ENCODE results near the gene CPSF2. TPM values are rescaled to one million over a fixed set of nuclear protein-coding genes. Genes with fewer than 3 reads are reported as not detected.
A peak's percentile ranks its signal among the peaks of the same experiment; 100 is the strongest.

Gene CPSF2
- total RNA-seq: 100 to 1,000 TPM; 121 to 123 TPM

DNA sequence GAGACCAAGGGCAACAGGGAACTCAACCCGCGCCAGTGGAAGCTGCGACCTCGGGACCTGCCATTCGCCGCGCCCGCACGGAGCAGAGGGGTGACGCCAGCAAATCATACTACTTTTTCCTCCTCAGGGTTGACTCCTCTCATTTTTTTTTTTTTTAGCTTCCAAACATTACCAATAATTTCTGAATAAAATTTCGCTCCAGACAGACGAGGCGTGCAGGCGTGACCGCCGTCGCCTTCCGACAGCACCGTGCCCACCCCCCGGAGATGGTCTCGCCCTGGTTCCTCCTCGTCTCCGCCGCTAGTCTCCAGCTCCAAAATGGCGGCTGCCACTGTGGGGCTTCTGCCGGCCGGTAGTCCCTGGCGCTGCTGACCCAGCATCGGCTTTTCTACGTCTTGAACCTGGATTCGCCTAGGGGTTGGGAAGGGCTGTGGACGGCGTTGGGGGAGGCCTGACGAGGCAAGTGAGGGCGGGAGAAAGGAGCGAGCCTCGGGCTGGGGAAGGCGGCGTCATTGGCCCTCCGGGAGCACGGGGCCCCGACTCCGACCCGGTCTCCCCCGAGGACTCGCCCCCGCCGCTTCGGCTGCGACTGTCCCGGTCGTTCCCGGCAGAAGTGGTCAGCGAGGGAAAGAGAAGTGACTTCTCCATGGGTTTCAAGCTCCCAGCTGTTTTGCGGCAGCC is at the start of gene CPSF2, which contains the start of gene NDUFB1:
Gene CPSF2 (plus strand): TSS at position 300 of the 681 bp plus-strand sequence. CDS start 9,016 bp downstream, outside the sequence.
Gene NDUFB1 (minus strand): TSS at position 37 of the 681 bp plus-strand sequence. CDS start 4,069 bp downstream, outside the sequence.
- Mint-ChIP-seq H3K27me3 (no peaks in the 10 kb centered on the region), H3K36me3 (peaks cover 41% of the 10 kb centered on the region), H3K4me3 (peak within 1 kb of the TSS; percentile 99), H3K4me1 (peaks cover 30% of the 10 kb centered on the region), H3K9me3 (no peaks in the 10 kb centered on the region), H3K27ac (peak within 1 kb of the TSS; percentile 99)
- DNase-seq: peak; percentile 85

- no peaks in the 10 kb centered on the region for H3K9me3 Mint-ChIP-seq
- H3K4me3 Mint-ChIP-seq: no peak overlapping the region
- no peaks in the 10 kb centered on the region for H3K27me3 Mint-ChIP-seq
- H3K36me3 Mint-ChIP-seq: peaks cover 4% of the 10 kb centered on the region
- peaks cover 2% of the 10 kb centered on the region for H3K4me1 Mint-ChIP-seq
- no peak overlapping the region for H3K27ac Mint-ChIP-seq
- DNase-seq: no peak
These were observed 47.2 kb upstream of the CPSF2 start for GRCh38 chr14:92074555-92074954.

GRCh38 chr14:92088494-92088893 is 33.3 kb upstream of the CPSF2 start:
- Mint-ChIP-seq H3K27ac (peak overlapping the region; percentile 49), H3K27me3 (no peaks in the 10 kb centered on the region), H3K4me3 (no peak overlapping the region), H3K36me3 (peaks cover 17% of the 10 kb centered on the region), H3K4me1 (peaks cover 1% of the 10 kb centered on the region), H3K9me3 (no peaks in the 10 kb centered on the region)
- no peak for DNase-seq

DNA sequence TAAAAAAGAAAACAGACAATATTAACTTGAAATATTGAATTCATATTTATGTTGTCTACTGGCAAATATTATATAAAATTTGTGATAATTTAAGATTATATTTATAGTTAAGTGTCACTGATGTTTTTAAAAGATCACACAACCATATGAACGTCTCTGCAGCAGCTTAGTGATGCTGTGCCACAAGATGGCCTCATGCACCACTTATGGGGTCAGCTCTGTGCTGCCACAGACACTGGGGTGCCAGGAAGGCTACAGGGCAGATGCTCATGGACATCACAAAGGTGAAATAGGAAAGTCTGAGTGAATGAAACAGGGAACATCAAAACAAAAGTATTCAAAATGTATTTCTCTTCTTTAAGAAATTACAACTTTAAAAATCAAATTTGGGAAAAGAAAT is 28.4 kb upstream of the CPSF2 start:
- Mint-ChIP-seq H3K9me3 (no peaks in the 10 kb centered on the region), H3K36me3 (peaks cover 6% of the 10 kb centered on the region), H3K4me3 (no peak overlapping the region), H3K27ac (no peak overlapping the region), H3K4me1 (peaks cover 1% of the 10 kb centered on the region), H3K27me3 (no peaks in the 10 kb centered on the region)
- DNase-seq: no peak

DNA sequence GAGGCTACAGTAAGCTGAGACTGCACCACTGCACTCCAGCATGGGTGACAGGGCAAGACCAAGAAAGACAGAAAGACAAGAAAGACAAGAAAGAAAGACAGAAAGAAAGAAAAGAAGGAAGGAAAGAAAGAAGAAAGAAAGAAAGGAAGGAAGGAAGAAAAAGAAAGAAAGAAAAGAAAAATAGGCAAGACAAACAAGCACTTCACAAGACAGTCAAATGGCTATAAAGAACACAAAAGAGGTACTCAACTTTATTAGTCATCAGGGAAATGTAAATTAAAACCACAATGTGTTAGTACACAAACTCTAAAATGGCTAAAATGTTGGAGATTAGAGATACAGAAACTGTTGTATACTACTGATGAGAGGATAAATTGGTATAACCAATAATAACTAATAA is 22.0 kb upstream of the CPSF2 start:
- no peak for DNase-seq
- no peak overlapping the region for H3K27ac Mint-ChIP-seq
- peaks cover 18% of the 10 kb centered on the region for H3K4me1 Mint-ChIP-seq
- no peaks in the 10 kb centered on the region for H3K27me3 Mint-ChIP-seq
- no peaks in the 10 kb centered on the region for H3K36me3 Mint-ChIP-seq
- H3K4me3 Mint-ChIP-seq: no peak overlapping the region
- no peaks in the 10 kb centered on the region for H3K9me3 Mint-ChIP-seq

DNA sequence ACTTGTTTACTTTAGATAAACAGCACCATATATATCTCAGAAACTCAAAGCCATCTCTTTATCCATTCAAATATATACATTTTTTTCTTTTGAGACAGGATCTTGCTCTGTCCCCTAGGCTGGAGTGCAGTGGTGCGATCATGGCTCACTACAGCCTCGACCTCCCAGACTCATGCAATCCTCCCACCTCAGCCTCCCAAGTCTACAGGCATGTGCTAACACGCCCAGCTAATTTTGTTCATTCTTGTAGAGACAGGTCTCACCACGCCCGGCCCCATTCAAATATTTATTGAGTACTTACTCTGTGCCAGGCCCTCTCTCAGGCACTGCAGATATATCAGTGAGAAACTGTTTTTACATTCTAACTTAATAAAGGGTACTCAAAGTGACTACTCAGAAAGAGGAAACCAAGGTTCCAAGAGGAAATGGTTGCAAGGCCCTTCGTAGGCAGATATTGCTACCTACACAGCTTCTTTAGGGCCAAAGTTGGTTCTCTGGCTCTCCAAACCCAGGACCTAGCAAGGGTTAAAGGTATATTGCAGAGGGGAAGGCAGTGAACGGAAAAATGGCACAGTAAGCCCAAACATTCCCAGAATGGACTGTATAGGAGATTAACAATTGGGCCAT is 18.3 kb upstream of the CPSF2 start:
- peaks cover 37% of the 10 kb centered on the region for H3K4me1 Mint-ChIP-seq
- no peaks in the 10 kb centered on the region for H3K27me3 Mint-ChIP-seq
- no peaks in the 10 kb centered on the region for H3K9me3 Mint-ChIP-seq
- H3K4me3 Mint-ChIP-seq: no peak overlapping the region
- no peaks in the 10 kb centered on the region for H3K36me3 Mint-ChIP-seq
- no peak overlapping the region for H3K27ac Mint-ChIP-seq
- no peak for DNase-seq

DNA sequence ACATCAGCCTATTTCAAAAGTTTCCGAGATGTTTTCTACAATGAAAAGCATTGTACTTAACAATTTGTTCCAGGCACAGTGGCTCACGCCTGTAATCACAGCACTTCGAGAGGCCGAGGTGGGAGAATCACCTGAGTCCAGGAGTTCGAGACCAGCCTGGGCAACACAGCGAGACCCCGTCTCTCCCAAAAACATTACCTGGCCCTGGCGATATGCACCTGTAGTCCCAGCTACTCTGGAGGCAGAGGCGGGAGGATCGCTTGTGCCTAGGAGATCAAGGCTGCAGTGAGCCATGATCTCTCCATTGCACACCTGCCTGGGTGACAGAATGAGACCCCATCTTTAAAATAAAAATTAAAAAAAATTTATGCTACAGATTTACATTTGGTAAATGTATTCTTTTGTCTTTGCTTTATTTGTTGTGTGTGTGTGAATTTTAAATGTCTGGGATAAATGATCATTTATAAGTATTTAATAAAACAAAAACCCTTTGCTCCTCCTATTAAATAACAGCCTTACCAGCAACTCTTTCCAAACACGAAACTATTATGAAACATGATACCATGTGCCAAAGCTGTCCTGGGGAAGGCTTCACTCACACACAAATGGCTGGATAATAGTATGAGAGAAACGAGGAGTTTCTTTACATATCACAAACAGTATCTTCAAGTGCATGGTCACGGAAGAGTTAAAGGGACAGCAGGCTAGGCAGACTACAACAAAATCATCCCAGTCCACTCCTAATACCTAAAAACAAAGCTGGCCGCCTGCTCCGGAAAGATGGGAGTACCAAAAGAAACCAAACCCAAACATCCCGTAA is 16.5 kb upstream of the CPSF2 start:
- no peaks in the 10 kb centered on the region for H3K36me3 Mint-ChIP-seq
- H3K27me3 Mint-ChIP-seq: no peaks in the 10 kb centered on the region
- H3K4me3 Mint-ChIP-seq: peak overlapping the region; percentile 99
- H3K4me1 Mint-ChIP-seq: peaks cover 45% of the 10 kb centered on the region
- H3K9me3 Mint-ChIP-seq: no peaks in the 10 kb centered on the region
- H3K27ac Mint-ChIP-seq: peak overlapping the region; percentile 91
- DNase-seq: no peak

DNA sequence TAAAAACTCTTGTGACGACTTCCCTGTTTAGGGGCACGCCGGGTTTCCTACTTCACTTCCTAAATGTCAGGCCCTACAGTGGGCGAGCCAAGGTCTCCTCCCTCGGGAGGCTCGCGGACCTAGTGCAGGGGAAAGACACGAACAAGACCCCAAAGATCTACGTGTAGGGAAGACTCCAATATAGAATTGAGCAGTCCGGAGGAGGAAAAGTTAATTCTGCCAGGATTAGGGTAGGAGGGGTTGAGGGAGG is 16.0 kb upstream of the CPSF2 start:
- Mint-ChIP-seq H3K4me1 (peaks cover 45% of the 10 kb centered on the region), H3K27me3 (no peaks in the 10 kb centered on the region), H3K9me3 (no peaks in the 10 kb centered on the region), H3K27ac (peak overlapping the region; percentile 91), H3K4me3 (peak overlapping the region; percentile 99), H3K36me3 (no peaks in the 10 kb centered on the region)
- no peak for DNase-seq

GRCh38 chr14:92106143-92106926 is 15.4 kb upstream of the CPSF2 start, which contains the start of gene ATXN3:
TSS of gene ATXN3 (minus strand) at chr14:92106582. CDS start at chr14:92106552, 30 bp downstream.
- Mint-ChIP-seq H3K4me1 (peaks cover 45% of the 10 kb centered on the region), H3K27me3 (no peaks in the 10 kb centered on the region), H3K27ac (peak within 1 kb of the TSS; percentile 91), H3K4me3 (peak within 1 kb of the TSS; percentile 99), H3K36me3 (no peaks in the 10 kb centered on the region), H3K9me3 (no peaks in the 10 kb centered on the region)
- peak; percentile 95 for DNase-seq

DNA sequence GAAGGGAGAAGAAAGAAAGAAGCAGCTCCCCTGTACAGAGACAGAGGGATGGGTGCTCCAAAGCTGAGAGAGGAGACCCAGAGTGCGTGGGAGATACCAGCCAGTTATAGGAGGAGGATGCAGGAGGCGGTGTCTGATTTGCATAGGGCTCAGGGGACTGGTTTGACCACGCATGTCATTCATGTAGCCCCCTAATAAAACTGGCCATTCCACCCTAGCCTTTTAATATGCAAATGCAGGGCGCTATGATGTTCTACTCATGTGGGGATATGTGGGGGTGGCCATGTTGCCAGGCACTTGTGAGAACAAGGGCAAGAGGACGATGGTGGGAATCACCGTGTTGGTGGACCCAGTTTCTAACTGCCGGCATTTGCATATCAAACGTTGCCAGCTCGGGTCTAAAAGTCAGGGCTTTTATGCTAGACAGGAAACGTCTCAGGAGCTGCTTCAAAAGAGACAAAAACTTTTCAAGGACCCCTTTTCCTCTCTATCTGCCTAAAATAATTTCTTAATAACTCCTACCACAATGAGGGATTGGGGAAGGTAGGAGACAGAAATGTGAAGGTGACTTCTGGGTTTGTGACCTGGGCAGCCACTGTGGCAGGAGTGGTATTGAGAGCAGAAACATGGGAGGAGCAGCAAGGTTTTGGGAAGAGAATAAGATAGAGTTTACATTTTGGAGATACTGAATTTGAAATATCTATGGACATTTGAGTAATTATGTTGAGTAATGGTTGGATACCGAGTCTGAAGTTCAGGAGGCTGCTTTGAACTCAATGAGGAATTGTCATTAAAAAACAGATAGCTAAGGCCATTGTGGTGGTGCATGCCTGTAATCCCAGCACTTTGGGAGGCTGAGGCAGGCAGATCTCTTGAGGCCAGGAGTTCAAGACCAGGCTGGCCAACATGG is 13.2 kb upstream of the CPSF2 start:
- H3K4me1 Mint-ChIP-seq: peaks cover 34% of the 10 kb centered on the region
- H3K9me3 Mint-ChIP-seq: no peaks in the 10 kb centered on the region
- no peaks in the 10 kb centered on the region for H3K36me3 Mint-ChIP-seq
- peak overlapping the region; percentile 90 for H3K27ac Mint-ChIP-seq
- H3K27me3 Mint-ChIP-seq: no peaks in the 10 kb centered on the region
- H3K4me3 Mint-ChIP-seq: peak overlapping the region; percentile 68
- peak; percentile 58 for DNase-seq

DNA sequence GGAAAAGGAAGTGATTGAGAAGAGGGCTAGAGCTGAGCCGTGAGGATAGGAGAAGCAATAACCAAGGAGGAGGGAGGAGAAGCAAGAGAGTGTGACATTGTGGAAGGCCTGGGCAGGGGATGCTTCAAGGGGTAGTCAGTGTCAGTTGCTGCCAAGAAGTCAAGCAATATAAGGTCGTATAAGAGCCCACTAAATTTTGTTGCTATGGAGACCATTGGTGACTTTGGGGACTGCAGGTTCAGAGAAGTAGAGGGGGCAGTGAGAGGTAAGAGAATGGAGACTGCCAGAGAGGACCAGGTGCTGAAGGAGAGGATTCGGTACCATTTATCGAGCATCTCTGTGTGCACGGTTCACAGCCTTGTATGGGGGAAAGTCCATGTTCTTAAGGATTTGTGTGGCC is 12.3 kb upstream of the CPSF2 start:
- Mint-ChIP-seq H3K9me3 (no peaks in the 10 kb centered on the region), H3K36me3 (no peaks in the 10 kb centered on the region), H3K4me1 (peaks cover 32% of the 10 kb centered on the region), H3K27me3 (no peaks in the 10 kb centered on the region), H3K27ac (no peak overlapping the region), H3K4me3 (no peak overlapping the region)
- DNase-seq: no peak

- no peak for DNase-seq
- Mint-ChIP-seq H3K27ac (peak overlapping the region; percentile 99), H3K27me3 (no peaks in the 10 kb centered on the region), H3K4me1 (peaks cover 30% of the 10 kb centered on the region), H3K9me3 (no peaks in the 10 kb centered on the region), H3K4me3 (peak overlapping the region; percentile 99), H3K36me3 (peaks cover 39% of the 10 kb centered on the region)
These were observed 531 bp upstream of the CPSF2 start for GRCh38 chr14:92121207-92121669.

GRCh38 chr14:92122351-92122677 is 545 bp downstream of the CPSF2 start:
- no peaks in the 10 kb centered on the region for H3K27me3 Mint-ChIP-seq
- H3K4me3 Mint-ChIP-seq: peak overlapping the region; percentile 99
- H3K27ac Mint-ChIP-seq: peak overlapping the region; percentile 99
- peaks cover 36% of the 10 kb centered on the region for H3K4me1 Mint-ChIP-seq
- peaks cover 44% of the 10 kb centered on the region for H3K36me3 Mint-ChIP-seq
- H3K9me3 Mint-ChIP-seq: no peaks in the 10 kb centered on the region
- DNase-seq: no peak

- Mint-ChIP-seq H3K4me1 (peaks cover 38% of the 10 kb centered on the region), H3K36me3 (peaks cover 46% of the 10 kb centered on the region)
These were observed 992 bp downstream of the CPSF2 start for GRCh38 chr14:92122761-92123160.

More at GRCh38 chr14:92122761-92123160, 992 bp downstream of the CPSF2 start:
- no peaks in the 10 kb centered on the region for H3K9me3 Mint-ChIP-seq
- no peak for DNase-seq
- peak overlapping the region; percentile 99 for H3K27ac Mint-ChIP-seq
- H3K4me3 Mint-ChIP-seq: peak overlapping the region; percentile 99
- H3K27me3 Mint-ChIP-seq: no peaks in the 10 kb centered on the region
